Measurements from ENCODE around the gene GHR. TPM values are rescaled to one million over a fixed set of nuclear protein-coding genes. Genes with fewer than 3 reads are reported as not detected.
"Not testable (repeated sequence)": the region's sequence is repeated elsewhere in the genome, so short reads cannot be mapped to it uniquely, and the experiment has no call there.

The GHR gene
- total RNA-seq, 1 donor from 2014 or later = not detected

- H3K4me3 Mint-ChIP-seq = no peak overlapping the region
- no peaks in the 10 kb centered on the region for H3K4me1 Mint-ChIP-seq (ENCODE audit: low read depth)
- no peak overlapping the region for H3K27ac Mint-ChIP-seq
- H3K36me3 Mint-ChIP-seq (ENCODE audit: low read depth) = no peaks in the 10 kb centered on the region
- intact Hi-C loops (cut with micrococcal nuclease) = no loop called here
- no peak for DNase-seq (ENCODE audit: low spot score)
- no peaks in the 10 kb centered on the region for H3K27me3 Mint-ChIP-seq (ENCODE audit: insufficient read depth)
- H3K9me3 Mint-ChIP-seq = no peaks in the 10 kb centered on the region
Observed at GRCh38 chr5:42689391-42689790, 266.2 kb downstream of the GHR start.

GRCh38 chr5:42691413-42691937, 268.2 kb downstream of the GHR start:
- Mint-ChIP-seq H3K4me3 (no peak overlapping the region), H3K27ac (no peak overlapping the region), H3K36me3 (ENCODE audit: low read depth) (no peaks in the 10 kb centered on the region), H3K4me1 (ENCODE audit: low read depth) (no peaks in the 10 kb centered on the region), H3K27me3 (ENCODE audit: insufficient read depth) (no peaks in the 10 kb centered on the region), H3K9me3 (no peaks in the 10 kb centered on the region)
- DNase-seq (ENCODE audit: low spot score) = no peak
- intact Hi-C loops (cut with micrococcal nuclease) = no loop called here

GRCh38 chr5:42701351-42702059, 278.3 kb downstream of the GHR start:
- no peaks in the 10 kb centered on the region for H3K9me3 Mint-ChIP-seq
- intact Hi-C loops (cut with micrococcal nuclease) = no loop called here
- no peak overlapping the region for H3K4me3 Mint-ChIP-seq
- H3K4me1 Mint-ChIP-seq (ENCODE audit: low read depth) = no peaks in the 10 kb centered on the region
- no peaks in the 10 kb centered on the region for H3K36me3 Mint-ChIP-seq (ENCODE audit: low read depth)
- no peak for DNase-seq (ENCODE audit: low spot score)
- no peak overlapping the region for H3K27ac Mint-ChIP-seq
- peaks cover 3% of the 10 kb centered on the region for H3K27me3 Mint-ChIP-seq (ENCODE audit: insufficient read depth)

- no peaks in the 10 kb centered on the region for H3K36me3 Mint-ChIP-seq (ENCODE audit: low read depth)
- H3K9me3 Mint-ChIP-seq = no peaks in the 10 kb centered on the region
- intact Hi-C loops (cut with micrococcal nuclease) = no loop called here
- DNase-seq (ENCODE audit: low spot score) = no peak
- H3K4me3 Mint-ChIP-seq = no peak overlapping the region
- H3K4me1 Mint-ChIP-seq (ENCODE audit: low read depth) = no peaks in the 10 kb centered on the region
- no peak overlapping the region for H3K27ac Mint-ChIP-seq
- H3K27me3 Mint-ChIP-seq (ENCODE audit: insufficient read depth) = peaks cover 3% of the 10 kb centered on the region
Observed at GRCh38 chr5:42703238-42703637, 280.0 kb downstream of the GHR start.

- Mint-ChIP-seq H3K4me1 (ENCODE audit: low read depth) (peaks cover 21% of the 10 kb centered on the region), H3K36me3 (ENCODE audit: low read depth) (peaks cover 2% of the 10 kb centered on the region), H3K9me3 (no peaks in the 10 kb centered on the region), H3K4me3 (no peak overlapping the region), H3K27me3 (ENCODE audit: insufficient read depth) (peaks cover 23% of the 10 kb centered on the region), H3K27ac (no peak overlapping the region)
- intact Hi-C loops (cut with micrococcal nuclease) = no loop called here
- no peak for DNase-seq (ENCODE audit: low spot score)
Observed at GRCh38 chr5:42715785-42716184, 292.5 kb downstream of the GHR start.

- peaks cover 25% of the 10 kb centered on the region for H3K27me3 Mint-ChIP-seq (ENCODE audit: insufficient read depth)
- no peaks in the 10 kb centered on the region for H3K9me3 Mint-ChIP-seq
- H3K27ac Mint-ChIP-seq = no peak overlapping the region
- H3K36me3 Mint-ChIP-seq (ENCODE audit: low read depth) = peaks cover 2% of the 10 kb centered on the region
- H3K4me1 Mint-ChIP-seq (ENCODE audit: low read depth) = peaks cover 21% of the 10 kb centered on the region
- DNase-seq (ENCODE audit: low spot score) = peak; percentile 4
- no peak overlapping the region for H3K4me3 Mint-ChIP-seq
- intact Hi-C loops (cut with micrococcal nuclease) = no loop called here
Observed at GRCh38 chr5:42718591-42718990, 295.4 kb downstream of the GHR start.

GRCh38 chr5:42719034-42719433, 295.8 kb downstream of the GHR start:
- Mint-ChIP-seq H3K4me1 (ENCODE audit: low read depth) (peaks cover 21% of the 10 kb centered on the region), H3K27ac (no peak overlapping the region), H3K9me3 (no peaks in the 10 kb centered on the region), H3K36me3 (ENCODE audit: low read depth) (peaks cover 2% of the 10 kb centered on the region), H3K4me3 (no peak overlapping the region), H3K27me3 (ENCODE audit: insufficient read depth) (peaks cover 24% of the 10 kb centered on the region)
- no peak for DNase-seq (ENCODE audit: low spot score)
- intact Hi-C loops (cut with micrococcal nuclease) = no loop called here

GRCh38 chr5:42720251-42720650, 297.0 kb downstream of the GHR start:
- peak overlapping the region; percentile 17 for H3K4me3 Mint-ChIP-seq
- H3K4me1 Mint-ChIP-seq (ENCODE audit: low read depth) = peaks cover 21% of the 10 kb centered on the region
- no peak overlapping the region for H3K27ac Mint-ChIP-seq
- H3K27me3 Mint-ChIP-seq (ENCODE audit: insufficient read depth) = peaks cover 24% of the 10 kb centered on the region
- intact Hi-C loops (cut with micrococcal nuclease) = no loop called here
- DNase-seq (ENCODE audit: low spot score) = no peak
- no peaks in the 10 kb centered on the region for H3K9me3 Mint-ChIP-seq
- peaks cover 2% of the 10 kb centered on the region for H3K36me3 Mint-ChIP-seq (ENCODE audit: low read depth)

- Mint-ChIP-seq H3K27ac (no peak overlapping the region), H3K9me3 (no peaks in the 10 kb centered on the region), H3K27me3 (ENCODE audit: insufficient read depth) (peaks cover 28% of the 10 kb centered on the region), H3K4me3 (no peak overlapping the region), H3K4me1 (ENCODE audit: low read depth) (peaks cover 21% of the 10 kb centered on the region), H3K36me3 (ENCODE audit: low read depth) (peaks cover 2% of the 10 kb centered on the region)
- intact Hi-C loops (cut with micrococcal nuclease) = no loop called here
- DNase-seq (ENCODE audit: low spot score) = no peak
Observed at GRCh38 chr5:42721484-42721883, 298.2 kb downstream of the GHR start.

GRCh38 chr5:42734531-42735058, 311.4 kb downstream of the GHR start:
- H3K36me3 Mint-ChIP-seq (ENCODE audit: low read depth); H3K27ac Mint-ChIP-seq; H3K27me3 Mint-ChIP-seq (ENCODE audit: insufficient read depth); DNase-seq (ENCODE audit: low spot score); H3K9me3 Mint-ChIP-seq; H3K4me1 Mint-ChIP-seq (ENCODE audit: low read depth); H3K4me3 Mint-ChIP-seq; intact Hi-C loops (cut with micrococcal nuclease): not testable (repeated sequence)

GRCh38 chr5:42740920-42741319, 317.7 kb downstream of the GHR start:
- H3K9me3 Mint-ChIP-seq = peaks cover 8% of the 10 kb centered on the region
- H3K4me3 Mint-ChIP-seq = no peak overlapping the region
- no peak for DNase-seq (ENCODE audit: low spot score)
- intact Hi-C loops (cut with micrococcal nuclease) = no loop called here
- H3K27me3 Mint-ChIP-seq (ENCODE audit: insufficient read depth) = no peaks in the 10 kb centered on the region
- H3K4me1 Mint-ChIP-seq (ENCODE audit: low read depth) = no peaks in the 10 kb centered on the region
- H3K36me3 Mint-ChIP-seq (ENCODE audit: low read depth) = no peaks in the 10 kb centered on the region
- H3K27ac Mint-ChIP-seq = no peak overlapping the region

GRCh38 chr5:42745426-42745825, 322.2 kb downstream of the GHR start:
- intact Hi-C loops (cut with micrococcal nuclease) = no loop called here
- peaks cover 8% of the 10 kb centered on the region for H3K9me3 Mint-ChIP-seq
- no peaks in the 10 kb centered on the region for H3K36me3 Mint-ChIP-seq (ENCODE audit: low read depth)
- H3K4me1 Mint-ChIP-seq (ENCODE audit: low read depth) = peaks cover 11% of the 10 kb centered on the region
- H3K27me3 Mint-ChIP-seq (ENCODE audit: insufficient read depth) = peaks cover 8% of the 10 kb centered on the region
- H3K4me3 Mint-ChIP-seq = no peak overlapping the region
- H3K27ac Mint-ChIP-seq = no peak overlapping the region
- no peak for DNase-seq (ENCODE audit: low spot score)

- no peak overlapping the region for H3K4me3 Mint-ChIP-seq
- H3K27me3 Mint-ChIP-seq (ENCODE audit: insufficient read depth) = peaks cover 8% of the 10 kb centered on the region
- H3K36me3 Mint-ChIP-seq (ENCODE audit: low read depth) = no peaks in the 10 kb centered on the region
- no peak overlapping the region for H3K27ac Mint-ChIP-seq
- intact Hi-C loops (cut with micrococcal nuclease) = no loop called here
- peaks cover 8% of the 10 kb centered on the region for H3K9me3 Mint-ChIP-seq
- peaks cover 11% of the 10 kb centered on the region for H3K4me1 Mint-ChIP-seq (ENCODE audit: low read depth)
- DNase-seq (ENCODE audit: low spot score) = no peak
Observed at GRCh38 chr5:42745856-42746255, 322.6 kb downstream of the GHR start.
